ENCODE results near the gene KATNIP. TPM values are rescaled to one million over a fixed set of nuclear protein-coding genes. Genes with fewer than 3 reads are reported as not detected.

The KATNIP gene
- polyA plus RNA-seq, 1 of the 3 experiments (the other 2 are of a cell fraction), result 25.5 TPM

DNA sequence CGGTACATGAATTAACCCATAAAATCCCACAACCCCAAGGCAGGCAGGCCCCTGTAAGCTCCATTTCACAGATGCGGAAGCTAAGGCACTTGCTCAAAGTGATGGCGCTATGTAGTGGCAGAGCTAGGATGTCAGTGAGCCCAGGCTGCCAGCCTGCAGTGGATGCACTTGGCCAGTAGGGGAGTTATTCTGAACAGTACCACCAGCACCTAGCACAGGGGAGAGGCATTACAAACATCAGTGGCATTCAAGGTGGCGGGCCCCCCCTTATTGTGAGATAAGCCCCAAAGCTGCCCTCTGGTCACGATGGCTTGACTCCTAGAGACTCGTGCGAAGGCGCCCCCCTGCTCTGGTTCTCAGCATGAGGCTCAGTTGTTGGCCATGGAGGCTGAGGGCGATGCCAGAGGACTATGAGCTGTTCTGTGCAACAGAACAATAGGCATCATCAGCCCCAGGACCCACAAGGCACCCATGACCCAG, 34.0 kb upstream of the KATNIP start:
- Histone ChIP-seq H3K27me3 (ENCODE audit: insufficient read depth) (no peaks in the 10 kb centered on the region), H3K9me2 (no peaks in the 10 kb centered on the region), H3K27ac (ENCODE audit: low read depth in 2 of 2, low read length in 1 of 2) (no peak overlapping the region), H2AFZ (ENCODE audit: low read depth) (no peak overlapping the region), H3K4me3 (ENCODE audit: low read depth in 2 of 2, low read length in 1 of 2) (no peak overlapping the region), H3F3A (replicated peaks; ENCODE audit: insufficient read depth) (no peaks in the 10 kb centered on the region), H3K4me1 (ENCODE audit: control insufficient read depth in 1 of 2, insufficient read depth in 2 of 2, low read depth in 1 of 2, low read length in 1 of 2) (no peaks in the 10 kb centered on the region), H3K36me3 (replicated peaks in 1 of 2; ENCODE audit: control insufficient read depth in 1 of 2, insufficient read depth in 2 of 2, low read length in 1 of 2) (peaks cover 19 to 41% of the 10 kb centered on the region in 2 experiments), H3K9me3 (no peaks in the 10 kb centered on the region), H3K79me2 (ENCODE audit: insufficient read depth) (0 out of 2 replicates have a peak, but pooled peaks cover 2% of the 10 kb centered on the region), H4K20me1 (ENCODE audit: insufficient read depth) (no peaks in the 10 kb centered on the region), H3K4me2 (no peak overlapping the region), H3K9ac (no peak overlapping the region)
- ChIA-PET CTCF (interaction anchor here (0.7 to 2.6 kb wide), 12 partner anchors 9 to 205 kb away, joined by 3 to 8 read pairs (median 4); no protein-coding TSS in a partner anchor), POLR2A (no interaction called here)
- 93% methylated on average over 7 of the region's 9 CpGs for WGBS (ENCODE audit: low lambda C conversion rate)
- TF ChIP-seq TAF1 (IDR thresholded peaks at IDR 0.05; ENCODE audit: borderline replicate concordance, low read depth, low read length) (no peak), POLR2AphosphoS5 (IDR thresholded peaks at IDR 0.05; ENCODE audit: low read depth, low read length) (no peak), TCF12 (IDR thresholded peaks at IDR 0.05) (no peak)
- TF ChIP-seq, protein P1, sequence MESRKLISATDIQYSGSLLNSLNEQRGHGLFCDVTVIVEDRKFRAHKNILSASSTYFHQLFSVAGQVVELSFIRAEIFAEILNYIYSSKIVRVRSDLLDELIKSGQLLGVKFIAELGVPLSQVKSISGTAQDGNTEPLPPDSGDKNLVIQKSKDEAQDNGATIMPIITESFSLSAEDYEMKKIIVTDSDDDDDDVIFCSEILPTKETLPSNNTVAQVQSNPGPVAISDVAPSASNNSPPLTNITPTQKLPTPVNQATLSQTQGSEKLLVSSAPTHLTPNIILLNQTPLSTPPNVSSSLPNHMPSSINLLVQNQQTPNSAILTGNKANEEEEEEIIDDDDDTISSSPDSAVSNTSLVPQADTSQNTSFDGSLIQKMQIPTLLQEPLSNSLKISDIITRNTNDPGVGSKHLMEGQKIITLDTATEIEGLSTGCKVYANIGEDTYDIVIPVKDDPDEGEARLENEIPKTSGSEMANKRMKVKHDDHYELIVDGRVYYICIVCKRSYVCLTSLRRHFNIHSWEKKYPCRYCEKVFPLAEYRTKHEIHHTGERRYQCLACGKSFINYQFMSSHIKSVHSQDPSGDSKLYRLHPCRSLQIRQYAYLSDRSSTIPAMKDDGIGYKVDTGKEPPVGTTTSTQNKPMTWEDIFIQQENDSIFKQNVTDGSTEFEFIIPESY (IDR thresholded peaks at IDR 0.05; ENCODE audit: borderline replicate concordance, low read depth), result no peak
- TF ChIP-seq, protein P2, sequence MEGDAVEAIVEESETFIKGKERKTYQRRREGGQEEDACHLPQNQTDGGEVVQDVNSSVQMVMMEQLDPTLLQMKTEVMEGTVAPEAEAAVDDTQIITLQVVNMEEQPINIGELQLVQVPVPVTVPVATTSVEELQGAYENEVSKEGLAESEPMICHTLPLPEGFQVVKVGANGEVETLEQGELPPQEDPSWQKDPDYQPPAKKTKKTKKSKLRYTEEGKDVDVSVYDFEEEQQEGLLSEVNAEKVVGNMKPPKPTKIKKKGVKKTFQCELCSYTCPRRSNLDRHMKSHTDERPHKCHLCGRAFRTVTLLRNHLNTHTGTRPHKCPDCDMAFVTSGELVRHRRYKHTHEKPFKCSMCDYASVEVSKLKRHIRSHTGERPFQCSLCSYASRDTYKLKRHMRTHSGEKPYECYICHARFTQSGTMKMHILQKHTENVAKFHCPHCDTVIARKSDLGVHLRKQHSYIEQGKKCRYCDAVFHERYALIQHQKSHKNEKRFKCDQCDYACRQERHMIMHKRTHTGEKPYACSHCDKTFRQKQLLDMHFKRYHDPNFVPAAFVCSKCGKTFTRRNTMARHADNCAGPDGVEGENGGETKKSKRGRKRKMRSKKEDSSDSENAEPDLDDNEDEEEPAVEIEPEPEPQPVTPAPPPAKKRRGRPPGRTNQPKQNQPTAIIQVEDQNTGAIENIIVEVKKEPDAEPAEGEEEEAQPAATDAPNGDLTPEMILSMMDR (IDR thresholded peaks at IDR 0.05), result peak; percentile 65
- TF ChIP-seq, protein P3, sequence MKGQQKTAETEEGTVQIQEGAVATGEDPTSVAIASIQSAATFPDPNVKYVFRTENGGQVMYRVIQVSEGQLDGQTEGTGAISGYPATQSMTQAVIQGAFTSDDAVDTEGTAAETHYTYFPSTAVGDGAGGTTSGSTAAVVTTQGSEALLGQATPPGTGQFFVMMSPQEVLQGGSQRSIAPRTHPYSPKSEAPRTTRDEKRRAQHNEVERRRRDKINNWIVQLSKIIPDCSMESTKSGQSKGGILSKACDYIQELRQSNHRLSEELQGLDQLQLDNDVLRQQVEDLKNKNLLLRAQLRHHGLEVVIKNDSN (IDR thresholded peaks at IDR 0.05; ENCODE audit: borderline replicate concordance, low read depth), result no peak
- DNase-seq, result peak; percentile 68

DNA sequence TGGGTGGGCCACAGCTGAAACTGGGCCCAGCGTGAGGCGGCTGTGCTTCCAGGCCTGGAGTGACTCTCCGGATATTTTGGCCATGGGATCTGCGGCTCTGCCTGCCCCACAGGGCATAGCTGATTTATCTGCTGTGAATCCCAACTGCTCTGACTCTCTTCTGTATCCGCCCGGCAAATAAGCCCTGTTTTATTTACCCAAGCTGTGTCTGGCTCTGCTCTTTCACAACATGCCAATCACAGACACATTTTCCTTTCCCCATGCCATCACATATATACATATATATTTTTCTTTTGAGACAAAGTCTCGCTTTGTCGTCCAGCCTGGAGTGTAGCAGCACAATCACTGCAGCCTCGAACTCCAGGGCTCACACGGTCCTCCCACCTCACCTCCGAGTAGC, 33.6 kb upstream of the KATNIP start:
- Histone ChIP-seq H3K9me2 (no peaks in the 10 kb centered on the region), H3K27ac (ENCODE audit: low read depth in 2 of 2, low read length in 1 of 2) (no peak overlapping the region), H3K9ac (no peak overlapping the region), H4K20me1 (ENCODE audit: insufficient read depth) (no peaks in the 10 kb centered on the region), H3K4me1 (ENCODE audit: control insufficient read depth in 1 of 2, insufficient read depth in 2 of 2, low read depth in 1 of 2, low read length in 1 of 2) (0 out of 4 replicates have a peak, but pooled peaks cover 0 to 4% of the 10 kb centered on the region in 2 experiments), H3F3A (replicated peaks; ENCODE audit: insufficient read depth) (no peaks in the 10 kb centered on the region), H3K4me2 (no peak overlapping the region), H3K4me3 (ENCODE audit: low read depth in 2 of 2, low read length in 1 of 2) (no peak overlapping the region), H3K36me3 (replicated peaks in 1 of 2; ENCODE audit: control insufficient read depth in 1 of 2, insufficient read depth in 2 of 2, low read length in 1 of 2) (peaks cover 19 to 41% of the 10 kb centered on the region in 2 experiments), H2AFZ (ENCODE audit: low read depth) (no peak overlapping the region), H3K27me3 (ENCODE audit: insufficient read depth) (no peaks in the 10 kb centered on the region), H3K9me3 (no peaks in the 10 kb centered on the region), H3K79me2 (ENCODE audit: insufficient read depth) (0 out of 2 replicates have a peak, but pooled peaks cover 2% of the 10 kb centered on the region)
- CTCF ChIA-PET, result interaction anchor here (0.7 to 2.6 kb wide), 11 partner anchors 9 to 205 kb away, joined by 3 to 8 read pairs (median 3); no protein-coding TSS in a partner anchor
- POLR2A ChIA-PET, result no interaction called here
- 91% methylated on average over 7 of the region's 11 CpGs for WGBS (ENCODE audit: low lambda C conversion rate)
- DNase-seq, result no peak
- TF ChIP-seq YY1 (IDR thresholded peaks at IDR 0.05; ENCODE audit: low read depth), result no peak
- TF ChIP-seq ELF1 (IDR thresholded peaks at IDR 0.05), result no peak
- no peak for TF ChIP-seq FOXJ3 (CRISPR knock-in tag; IDR thresholded peaks at IDR 0.05)
- TF ChIP-seq NRF1 (IDR thresholded peaks at IDR 0.05; ENCODE audit: low read depth, low read length), result no peak
- TF ChIP-seq, protein P1 (IDR thresholded peaks at IDR 0.05; ENCODE audit: borderline replicate concordance, low read depth), result no peak
- no peak for TF ChIP-seq POLR2AphosphoS5 (IDR thresholded peaks at IDR 0.05; ENCODE audit: low read depth, low read length)
- TF ChIP-seq EZH2phosphoT487 (IDR thresholded peaks at IDR 0.05; ENCODE audit: borderline replicate concordance, low read depth), result no peak
- TF ChIP-seq, protein P3 (IDR thresholded peaks at IDR 0.05; ENCODE audit: borderline replicate concordance, low read depth), result no peak
- no peak for TF ChIP-seq SIN3A (IDR thresholded peaks at IDR 0.05; ENCODE audit: borderline replicate concordance, low read depth, low read length)
- TF ChIP-seq, protein P4, sequence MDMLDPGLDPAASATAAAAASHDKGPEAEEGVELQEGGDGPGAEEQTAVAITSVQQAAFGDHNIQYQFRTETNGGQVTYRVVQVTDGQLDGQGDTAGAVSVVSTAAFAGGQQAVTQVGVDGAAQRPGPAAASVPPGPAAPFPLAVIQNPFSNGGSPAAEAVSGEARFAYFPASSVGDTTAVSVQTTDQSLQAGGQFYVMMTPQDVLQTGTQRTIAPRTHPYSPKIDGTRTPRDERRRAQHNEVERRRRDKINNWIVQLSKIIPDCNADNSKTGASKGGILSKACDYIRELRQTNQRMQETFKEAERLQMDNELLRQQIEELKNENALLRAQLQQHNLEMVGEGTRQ (IDR thresholded peaks at IDR 0.05; ENCODE audit: borderline replicate concordance, low read depth, low read length), result no peak
- no peak for TF ChIP-seq RAD21 (IDR thresholded peaks at IDR 0.05; ENCODE audit: low read length)
- no peak for TF ChIP-seq GABPA (IDR thresholded peaks at IDR 0.05; ENCODE audit: low read depth)
- TF ChIP-seq, protein P5, sequence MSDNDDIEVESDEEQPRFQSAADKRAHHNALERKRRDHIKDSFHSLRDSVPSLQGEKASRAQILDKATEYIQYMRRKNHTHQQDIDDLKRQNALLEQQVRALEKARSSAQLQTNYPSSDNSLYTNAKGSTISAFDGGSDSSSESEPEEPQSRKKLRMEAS (IDR thresholded peaks at IDR 0.05; ENCODE audit: low read depth), result no peak

All from SK-N-SH (cell line).